Left kidney (tissue), 8 donors: ENCODE results near the gene BARX1. TPM values are rescaled to one million over a fixed set of nuclear protein-coding genes. Genes with fewer than 3 reads are reported as not detected.
A peak's percentile ranks its signal among the peaks of the same experiment; 100 is the strongest.
"Not testable (repeated sequence)": the region's sequence is repeated elsewhere in the genome, so short reads cannot be mapped to it uniquely, and the experiment has no call there.

ENCODE experiments used
- DNase-seq: peaks from one replicate; pipeline ENCODE4 v3.0.0-alpha.2; 2013
- long read RNA-seq, 8 donors: transcript quantifications; one replicate each; lab custom pipeline, GENCODE V29; 2026
- polyA plus RNA-seq: library from polyadenylated mRNA; unstranded; fragments of 120-200 nt; gene quantifications from one replicate; pipeline ENCODE4 v1.2.1, GENCODE V29; 2013; ENCODE audit not compliant: insufficient read length

The BARX1 gene, protein sequence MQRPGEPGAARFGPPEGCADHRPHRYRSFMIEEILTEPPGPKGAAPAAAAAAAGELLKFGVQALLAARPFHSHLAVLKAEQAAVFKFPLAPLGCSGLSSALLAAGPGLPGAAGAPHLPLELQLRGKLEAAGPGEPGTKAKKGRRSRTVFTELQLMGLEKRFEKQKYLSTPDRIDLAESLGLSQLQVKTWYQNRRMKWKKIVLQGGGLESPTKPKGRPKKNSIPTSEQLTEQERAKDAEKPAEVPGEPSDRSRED
- polyA plus RNA-seq, result 0.25 TPM
- long read RNA-seq, donor 1, result 0 reads
- long read RNA-seq, donor 2, partial matches to known transcripts, result 0 of 1 reads
- long read RNA-seq, donor 2, other reads (novel, unspliced or antisense), result 0 of 1 reads
- long read RNA-seq, donor 3, result 0 reads
- long read RNA-seq, donor 4, result 0 reads
- long read RNA-seq, donor 5, result 0 reads
- long read RNA-seq, donor 6, partial matches to known transcripts, result 0 of 2 reads
- long read RNA-seq, donor 6, other reads (novel, unspliced or antisense), result 0 of 2 reads
- long read RNA-seq, donor 7, result 0 reads
- long read RNA-seq, donor 8, result 0 reads

DNA sequence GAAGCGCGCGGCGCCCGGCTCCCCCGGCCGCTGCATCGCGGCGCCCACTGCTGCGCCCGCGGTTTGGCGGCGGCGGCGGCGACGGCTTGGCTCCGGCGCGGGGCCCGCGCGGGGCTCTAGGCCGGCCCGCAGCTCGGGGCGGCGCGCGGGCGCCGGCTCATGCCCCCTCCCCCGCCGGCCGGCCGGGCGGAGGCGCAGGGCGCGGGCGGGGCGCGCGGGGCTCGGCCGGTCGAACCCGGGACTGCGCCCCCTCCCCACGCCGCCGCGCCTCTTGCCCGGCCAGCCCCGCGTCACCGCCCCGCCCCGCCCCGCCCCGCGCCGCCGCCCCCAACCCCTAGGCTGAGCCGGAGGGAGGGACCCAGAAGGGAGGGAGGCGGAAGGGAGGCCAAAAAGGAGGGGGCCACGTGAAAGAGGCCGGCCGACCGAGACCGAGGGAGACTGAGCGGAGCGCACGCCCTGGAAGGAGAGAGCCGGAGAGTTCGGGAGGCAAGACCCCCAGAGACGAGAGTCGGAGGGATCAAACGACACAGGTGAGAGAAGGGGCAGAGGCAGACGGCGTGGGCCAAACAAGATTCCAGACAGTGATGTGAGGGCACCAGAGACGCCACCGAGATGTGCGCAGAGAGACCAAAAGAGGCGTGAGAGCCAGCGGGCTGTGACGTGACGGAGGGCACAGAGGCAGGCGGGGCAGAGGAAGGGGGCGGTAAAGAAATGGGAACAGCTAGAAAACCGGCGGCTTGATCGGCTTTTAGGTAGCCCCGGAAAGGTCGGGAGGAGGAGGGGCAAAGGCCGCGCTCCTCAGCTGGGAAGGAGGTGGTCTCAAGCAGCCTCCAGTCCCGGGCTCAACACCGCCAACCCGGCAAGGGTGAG is at the start of gene BARX1:
Gene BARX1, minus strand, starts transcription at position 245 of the 870 bp plus-strand sequence. Its CDS starts 209 bp downstream, at position 36.
- DNase-seq, result no peak

DNA sequence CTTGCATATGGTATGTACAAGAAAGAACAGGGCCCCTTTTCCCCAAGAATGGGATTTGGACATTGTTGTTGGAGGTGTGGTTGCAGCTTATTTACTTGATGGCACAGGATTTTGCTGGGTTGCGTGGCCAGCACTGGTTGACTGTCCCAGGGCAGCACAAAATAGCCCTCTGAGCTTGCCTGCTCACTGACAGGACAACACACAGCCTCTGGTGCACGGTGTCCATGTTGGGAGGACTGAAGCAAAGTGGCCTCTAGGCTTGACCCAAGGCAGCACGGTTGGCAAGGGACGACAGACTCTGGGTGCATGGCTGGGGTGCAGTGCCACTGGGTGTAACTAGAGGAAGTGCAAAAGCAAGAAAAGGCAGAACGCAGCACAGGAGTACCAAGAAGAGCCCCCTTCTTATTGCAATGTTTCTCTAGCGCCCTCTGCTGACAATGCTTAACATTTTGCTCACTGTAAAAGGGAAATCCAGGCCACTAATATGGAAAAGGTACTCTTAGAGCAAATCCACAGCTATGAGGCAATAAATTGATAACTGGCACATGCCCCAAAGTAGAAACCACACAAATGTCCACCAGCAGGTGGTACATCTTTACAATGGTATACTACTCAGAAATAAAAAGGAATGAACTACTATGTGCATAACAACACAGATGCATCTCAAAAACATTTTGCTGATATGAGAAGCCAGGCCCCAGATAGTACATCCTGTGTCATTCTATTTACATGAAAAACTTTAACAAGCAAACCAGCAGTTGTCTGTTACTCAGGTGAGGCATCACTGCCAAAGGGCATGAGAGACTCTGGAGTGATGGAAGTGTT is 47.4 kb upstream of the BARX1 start:
- DNase-seq, result peak; percentile 71

DNA sequence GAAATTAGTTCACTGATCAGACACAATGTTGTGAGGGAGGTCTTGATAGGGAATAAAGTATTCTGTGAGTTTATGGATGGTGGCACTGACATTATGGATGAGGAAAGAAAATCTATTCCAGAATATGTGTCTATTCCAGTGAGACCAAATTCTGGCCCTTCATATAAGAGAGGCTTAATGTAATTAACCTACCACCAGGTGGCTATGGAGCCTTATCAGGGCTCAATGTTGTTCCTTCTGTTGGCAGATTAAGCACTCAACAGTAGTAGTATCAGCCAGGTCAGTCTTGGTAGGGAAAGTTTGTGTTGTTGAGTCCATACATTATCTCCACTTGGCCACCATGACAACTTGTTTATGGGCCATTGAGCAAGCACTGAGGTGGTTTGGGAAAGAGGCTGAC is 41.7 kb upstream of the BARX1 start:
- no peak for DNase-seq

DNA sequence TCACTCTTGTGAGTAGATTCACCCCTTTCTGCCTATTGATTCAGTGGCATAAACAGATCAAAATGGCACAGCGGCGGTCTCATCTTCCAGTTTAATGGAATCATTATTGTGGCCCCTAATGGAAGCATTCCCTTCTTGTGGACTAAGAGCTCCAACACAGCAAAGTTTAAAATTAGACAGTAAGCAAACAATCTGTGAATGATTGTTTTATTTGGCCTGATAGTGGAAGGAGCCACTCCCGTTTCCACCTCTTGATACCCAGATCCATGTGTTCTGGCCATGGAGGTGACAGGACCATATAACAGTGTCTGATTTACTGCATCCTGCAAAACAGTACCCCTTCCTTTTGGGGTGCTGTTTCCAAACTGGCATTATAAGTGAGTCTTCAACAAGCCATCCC is 41.2 kb upstream of the BARX1 start:
- DNase-seq, result no peak

DNA sequence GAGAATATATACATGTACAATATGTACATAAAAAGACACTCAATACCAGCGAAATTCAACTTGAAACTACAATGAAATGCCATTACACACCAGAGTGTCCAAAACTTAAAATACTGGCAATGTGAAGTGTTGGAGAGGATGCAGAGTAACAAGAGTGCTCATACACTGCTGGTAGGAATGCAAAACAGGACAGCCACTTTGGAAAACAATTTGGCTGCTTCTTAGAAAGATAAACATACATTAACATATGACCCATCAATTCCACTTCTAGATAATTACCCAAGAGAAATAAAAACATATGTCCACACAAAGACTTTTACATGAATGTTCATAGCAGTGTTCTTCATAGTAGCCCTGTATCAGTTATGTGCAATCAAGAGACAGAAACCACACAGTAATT is 39.4 kb upstream of the BARX1 start:
- no peak for DNase-seq

DNA sequence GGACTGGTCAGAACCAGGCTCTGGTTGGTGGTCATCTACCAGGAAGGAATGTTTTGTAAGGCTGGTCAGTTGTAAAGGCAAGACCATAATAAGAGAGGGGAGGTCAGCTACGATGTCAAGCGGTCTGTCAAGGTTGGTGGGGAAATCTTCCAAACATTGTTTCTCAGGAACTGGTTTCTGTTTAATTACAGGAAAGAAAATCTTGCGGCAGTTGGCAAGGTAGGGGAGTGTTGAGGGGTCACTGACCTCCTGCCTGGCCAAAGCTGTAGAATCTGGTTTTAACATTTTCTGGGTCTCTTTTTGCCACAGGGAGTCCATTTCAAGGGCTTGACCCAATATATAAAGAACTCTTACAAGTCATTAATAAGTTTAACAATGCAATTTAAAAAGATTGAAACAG is 39.0 kb upstream of the BARX1 start:
- DNase-seq, result no peak

DNA sequence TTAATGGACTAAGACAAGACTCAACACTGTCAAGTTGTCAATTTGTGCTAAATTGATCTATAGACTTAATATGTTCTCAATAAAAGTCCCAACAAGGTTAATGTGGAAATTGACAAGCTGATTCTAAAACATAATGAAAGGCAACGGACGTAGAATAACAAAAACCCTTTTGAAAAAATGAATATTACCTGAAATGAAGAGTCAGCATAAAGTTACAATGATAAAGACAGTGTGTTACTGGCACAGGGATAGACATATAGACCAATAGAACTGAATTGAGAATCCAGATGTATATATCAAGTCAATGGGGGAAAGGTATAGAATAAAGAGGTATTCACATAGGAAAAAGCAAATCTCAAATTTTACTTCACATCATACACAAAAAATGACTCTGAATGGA is 37.7 kb upstream of the BARX1 start:
- no peak for DNase-seq

DNA sequence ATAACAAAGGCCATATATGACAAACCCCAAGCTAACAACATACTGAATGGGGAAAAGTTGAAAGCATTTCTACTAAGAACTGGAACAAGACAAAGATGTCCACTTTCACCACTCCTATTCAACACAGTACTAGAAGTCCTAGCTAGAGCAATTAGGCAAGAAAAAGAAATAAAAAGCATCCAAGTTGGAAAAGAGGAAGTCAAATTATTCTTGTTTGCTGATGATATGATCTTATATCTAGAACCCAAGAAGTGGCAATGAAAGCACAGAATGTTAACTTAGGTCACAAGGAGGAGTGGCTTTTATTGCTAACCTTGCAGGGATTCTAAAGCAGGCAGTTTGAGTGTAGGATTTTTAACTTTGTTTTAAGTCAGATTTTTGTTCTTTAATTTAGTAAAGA is 35.3 kb upstream of the BARX1 start:
- DNase-seq, result no peak

DNA sequence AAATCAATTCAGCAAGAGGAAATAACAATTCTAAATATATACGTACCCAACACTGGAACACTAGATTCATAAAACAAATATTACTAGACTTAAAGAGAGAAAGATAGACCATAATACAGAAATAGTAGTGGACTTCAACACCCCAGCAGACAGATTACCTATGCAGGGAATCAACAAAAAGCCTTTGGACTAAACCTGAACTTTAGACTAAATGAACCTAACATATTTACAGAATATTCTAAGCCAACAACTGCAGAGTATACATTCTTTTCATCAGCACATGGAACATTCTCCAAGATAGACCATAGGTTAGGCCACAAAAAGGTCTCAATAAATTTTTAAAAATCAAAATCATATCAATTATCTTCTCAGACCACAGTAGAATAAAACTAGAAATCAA is 32.9 kb upstream of the BARX1 start:
- no peak for DNase-seq

DNA sequence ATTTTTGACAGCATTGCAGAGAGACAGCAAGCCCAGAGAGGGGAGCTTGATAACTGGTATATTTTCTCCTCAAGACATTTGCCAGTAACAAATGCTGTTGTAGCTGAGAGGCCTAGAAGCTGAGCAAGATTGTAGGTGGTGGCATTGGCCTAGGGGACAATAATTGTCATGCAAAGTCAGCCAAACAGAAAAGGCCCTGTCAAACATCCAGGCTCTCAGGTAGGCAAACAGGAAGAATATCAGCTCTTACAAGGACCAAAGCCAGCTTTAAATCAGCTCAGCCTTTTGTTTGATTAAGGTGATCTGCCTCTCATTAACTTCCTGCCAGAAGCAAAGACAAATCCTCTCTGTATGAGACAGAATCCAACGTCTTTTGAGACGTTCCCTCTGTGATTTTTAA is 29.7 kb upstream of the BARX1 start:
- no peak for DNase-seq

DNA sequence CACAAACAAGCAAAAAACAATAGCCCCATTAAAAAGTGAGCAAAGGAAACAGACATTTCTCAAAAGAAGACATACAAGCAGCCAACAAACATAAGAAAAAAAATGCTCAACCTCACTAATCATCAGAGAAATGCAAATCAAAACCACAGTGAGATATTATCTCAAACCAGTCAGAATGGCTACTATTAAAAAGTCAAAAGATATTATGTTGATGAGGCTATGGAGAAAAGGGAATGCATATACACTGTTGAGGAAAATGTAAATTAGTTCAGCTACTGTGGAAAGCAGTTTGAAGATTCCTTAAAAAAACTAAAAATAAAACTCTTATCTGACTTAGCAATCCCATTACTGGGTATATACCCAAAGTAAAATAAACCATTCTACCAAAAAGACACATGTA is 28.7 kb upstream of the BARX1 start:
- DNase-seq, result no peak

DNA sequence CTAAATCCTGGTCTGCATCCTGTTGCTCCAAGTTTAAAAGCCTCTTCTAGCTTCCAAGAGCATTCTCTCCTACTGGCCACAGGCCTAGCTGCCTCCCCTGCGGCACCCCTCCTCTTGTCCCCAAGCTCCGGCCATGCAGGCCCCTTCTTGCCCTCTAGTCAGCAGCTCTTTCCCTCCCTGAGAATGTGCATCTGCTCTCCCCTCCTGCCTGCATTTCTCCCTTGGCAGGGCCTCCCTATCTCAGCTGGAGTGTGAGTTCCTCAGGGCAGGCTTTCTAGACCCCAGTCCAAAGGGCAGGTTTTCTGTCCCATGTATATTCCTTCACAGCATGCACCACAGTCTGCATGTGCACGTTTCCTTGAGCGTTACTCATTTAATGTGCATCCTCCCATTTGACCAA is 24.6 kb upstream of the BARX1 start:
- DNase-seq, result no peak

DNA sequence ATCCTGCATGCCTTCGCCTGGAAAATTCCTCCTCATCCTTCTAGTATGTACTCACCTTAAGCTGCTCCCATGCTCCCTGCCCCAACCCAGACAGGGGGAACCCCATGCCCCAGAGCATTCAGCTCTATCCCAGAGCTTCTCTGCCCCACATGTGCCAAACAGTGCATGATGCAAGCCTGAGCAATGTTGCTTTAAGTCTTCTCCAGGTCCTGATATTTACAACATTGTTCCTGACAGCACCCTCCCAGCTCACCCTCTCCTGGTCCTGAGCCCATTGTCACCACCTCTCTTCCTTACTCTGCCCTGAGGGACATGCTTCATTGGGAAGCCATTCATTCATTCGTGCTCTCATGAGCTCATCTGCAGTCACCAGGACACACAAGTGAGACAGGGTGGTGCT is 23.4 kb upstream of the BARX1 start:
- no peak for DNase-seq

DNA sequence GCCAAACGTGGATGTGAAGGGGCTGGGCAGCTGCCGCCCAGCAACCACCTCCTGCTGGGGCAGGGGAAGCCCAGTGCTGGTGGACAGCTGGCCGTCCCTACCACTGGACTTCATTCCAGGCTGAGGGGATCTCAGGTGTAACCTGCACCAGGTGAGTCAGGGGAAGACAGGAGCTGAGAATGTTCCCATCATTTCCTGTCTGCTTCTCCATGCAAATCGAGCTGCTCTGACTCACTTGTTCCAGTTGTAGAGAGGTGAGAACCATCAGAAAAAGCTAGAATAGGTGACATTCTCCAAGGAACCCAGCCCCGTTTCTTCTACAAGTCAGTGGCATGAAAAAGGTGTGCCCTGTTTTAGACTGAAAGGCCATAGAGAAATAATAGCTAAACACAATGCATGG is 21.8 kb upstream of the BARX1 start:
- no peak for DNase-seq

DNA sequence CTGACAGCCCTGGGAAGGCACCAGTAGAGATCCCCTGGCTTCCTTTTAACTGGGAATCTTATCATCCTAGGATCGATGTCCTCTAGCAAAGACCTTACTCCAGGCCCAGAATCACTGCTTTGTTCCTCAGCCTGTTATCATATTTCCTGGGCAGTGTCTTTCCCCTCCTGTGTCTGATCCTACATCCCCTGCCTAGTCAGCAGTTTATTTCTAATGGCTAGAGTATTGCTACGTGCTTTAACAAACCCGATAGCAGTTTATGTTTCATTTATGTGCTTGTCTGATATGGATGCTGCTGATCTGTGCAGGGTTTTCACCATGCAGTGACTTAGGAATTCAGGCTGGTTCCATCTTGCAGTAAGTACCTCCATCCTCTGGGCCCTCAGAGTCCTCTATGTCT is 20.9 kb upstream of the BARX1 start:
- no peak for DNase-seq

DNA sequence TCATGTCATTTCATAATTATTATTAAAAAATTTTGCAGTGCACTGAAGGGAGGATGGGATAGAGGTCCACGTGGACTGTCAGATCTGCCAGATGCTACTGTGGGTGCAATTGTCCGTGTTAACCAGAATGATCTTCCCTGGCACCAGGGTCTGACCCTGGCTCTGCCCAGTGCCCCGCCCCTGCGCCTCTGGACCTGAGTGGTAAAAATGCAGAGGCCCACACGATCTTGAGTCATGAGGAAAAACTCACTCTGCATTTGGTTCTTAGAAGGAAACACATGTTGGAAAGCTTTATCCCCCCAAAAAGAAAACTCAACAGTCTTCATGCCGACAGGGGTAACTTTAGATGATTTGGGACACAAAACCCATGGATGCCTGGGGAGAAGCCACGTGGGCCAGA is 20.1 kb upstream of the BARX1 start:
- DNase-seq, result no peak

DNA sequence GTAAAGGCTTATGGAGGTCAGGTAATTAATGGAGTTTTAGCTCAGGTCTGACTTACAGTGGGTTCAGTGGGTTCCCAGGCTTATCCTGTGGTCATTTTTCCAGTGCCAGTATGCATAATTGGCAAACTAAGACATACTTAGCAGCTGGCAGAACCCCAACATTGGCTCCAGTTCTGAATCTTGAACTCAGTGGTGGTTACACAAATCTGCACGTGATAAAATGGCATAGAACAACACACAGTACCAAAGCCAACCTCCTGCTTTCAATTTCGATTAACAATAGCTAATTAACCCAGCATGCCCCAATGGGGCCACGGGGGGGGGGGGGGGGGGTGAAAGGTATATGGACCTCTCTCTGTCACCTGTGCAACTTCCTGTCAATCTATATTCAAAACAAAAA is 19.0 kb upstream of the BARX1 start:
- DNase-seq, result no peak

DNA sequence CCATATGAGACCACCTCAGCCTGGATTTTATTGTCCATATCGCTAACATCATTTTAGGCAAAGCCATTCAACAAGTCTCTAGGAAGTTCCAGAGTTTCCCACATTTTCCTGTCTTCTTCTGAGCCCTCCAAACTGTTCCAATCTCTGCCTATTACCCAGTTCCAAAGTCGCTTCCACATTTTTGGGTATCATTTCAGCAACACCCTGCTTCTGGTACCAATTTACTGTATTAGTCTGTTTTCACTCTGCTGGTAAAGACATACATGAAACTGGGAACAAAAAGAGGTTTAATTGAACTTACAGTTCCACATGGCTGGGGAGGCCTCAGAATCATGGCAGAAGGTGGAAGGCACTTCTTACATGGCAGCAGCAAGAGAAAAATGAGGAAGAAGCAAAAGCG is 17.5 kb upstream of the BARX1 start:
- not testable (repeated sequence) for DNase-seq

DNA sequence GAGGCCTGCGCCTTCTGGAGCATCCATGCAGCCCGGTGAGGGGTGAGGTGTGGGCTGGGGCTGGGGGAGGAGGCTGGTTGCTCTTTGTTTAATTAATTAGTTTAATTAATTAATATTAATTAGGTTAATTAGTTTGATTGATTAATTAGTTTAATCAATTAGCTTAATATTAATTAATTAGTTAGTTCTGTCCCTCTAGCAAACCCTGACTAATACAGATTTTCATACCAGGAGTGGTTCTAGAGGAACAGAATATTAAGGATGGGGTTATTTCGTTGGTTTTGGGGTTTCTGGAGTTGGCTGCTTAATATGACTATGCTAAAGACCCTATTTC is 14.1 kb upstream of the BARX1 start:
- no peak for DNase-seq

DNA sequence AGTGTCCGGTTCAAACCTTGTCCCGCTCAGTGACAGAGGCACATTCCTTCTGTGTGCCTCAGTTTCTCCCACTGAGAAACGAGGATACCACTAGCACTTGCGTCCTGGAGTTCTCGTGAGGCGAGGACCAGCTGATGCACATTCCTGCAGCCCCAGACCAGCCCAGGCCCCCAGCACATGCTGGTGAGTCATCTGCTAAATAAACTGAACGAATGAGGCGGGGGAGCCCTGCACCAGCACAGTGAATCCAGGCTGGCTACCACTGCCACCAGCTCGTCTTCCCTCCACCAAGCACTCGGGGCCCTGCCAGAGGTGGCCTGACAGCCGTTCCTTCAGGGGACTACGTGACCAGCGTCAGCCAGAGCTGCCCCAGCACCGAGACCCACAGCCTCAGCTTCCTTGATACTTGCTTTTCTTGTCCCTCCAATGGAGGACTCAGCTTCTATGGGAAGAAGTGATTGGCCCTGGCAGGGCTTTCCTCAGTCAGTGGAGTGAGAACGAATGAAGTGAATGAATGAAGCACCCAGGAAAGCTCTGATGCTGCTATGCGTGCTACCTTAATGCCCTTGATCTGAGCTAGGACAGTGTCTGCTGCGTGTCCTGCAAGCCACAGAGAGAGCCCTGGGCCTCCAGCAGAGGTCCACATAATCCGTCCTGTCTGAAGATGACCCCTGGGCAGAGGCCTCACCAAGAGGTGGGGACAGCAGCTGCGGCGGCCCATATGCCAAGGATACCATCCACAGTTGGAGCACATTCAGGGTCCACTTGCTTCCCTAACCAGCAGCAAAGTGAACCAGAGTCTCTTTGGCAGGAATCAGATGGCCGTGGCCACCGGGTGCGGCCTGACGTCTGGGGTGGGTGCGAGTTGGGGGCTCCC is 13.5 kb upstream of the BARX1 start:
- DNase-seq, result no peak
